Glutamatergic neuron (in vitro differentiated cells): Measurements from ENCODE around the gene TRAK1. TPM values are rescaled to one million over a fixed set of nuclear protein-coding genes. Genes with fewer than 3 reads are reported as not detected.

Experiments used
- DNase-seq: peaks from one replicate; pipeline ENCODE4 v3.0.0; 2022
- H3K27ac Mint-ChIP-seq: one replicate; pipeline ENCODE4 v1.8.0; 2020; ENCODE audit warnings: mild to moderate bottlenecking, mixed read lengths, inconsistent platforms; ENCODE audit not compliant: unreplicated experiment
- H3K27me3 Mint-ChIP-seq: one replicate; pipeline ENCODE4 v1.8.0; 2020; ENCODE audit warnings: mild to moderate bottlenecking, moderate library complexity, mixed read lengths, inconsistent platforms; ENCODE audit not compliant: unreplicated experiment
- H3K36me3 Mint-ChIP-seq: one replicate; pipeline ENCODE4 v1.8.0; 2020; ENCODE audit warnings: mild to moderate bottlenecking, mixed read lengths, inconsistent platforms; ENCODE audit not compliant: unreplicated experiment
- H3K4me1 Mint-ChIP-seq: one replicate; pipeline ENCODE4 v1.8.0; 2020; ENCODE audit warnings: mild to moderate bottlenecking, low read depth, mixed read lengths, inconsistent platforms; ENCODE audit not compliant: unreplicated experiment
- H3K4me3 Mint-ChIP-seq: one replicate; pipeline ENCODE4 v1.8.0; 2020; ENCODE audit warnings: mild to moderate bottlenecking, mixed read lengths, inconsistent platforms; ENCODE audit not compliant: unreplicated experiment
- H3K9me3 Mint-ChIP-seq: one replicate; pipeline ENCODE4 v1.8.0; 2020; ENCODE audit warnings: mild to moderate bottlenecking, moderate library complexity, mixed read lengths, inconsistent platforms; ENCODE audit not compliant: unreplicated experiment
- CTCF ChIP-seq: fragments of 200-600 bp; sonication (generic); IDR thresholded peaks from one replicate; pipeline ENCODE4 v1.5.0; 2021; ENCODE audit not compliant: partially characterized antibody, unreplicated experiment
- total RNA-seq: library from RNA; stranded (reverse); fragmentation: NEBNext Ultra II Directional; extraction: Animal tissue kit (Norgen Biotek cat#: 25700); gene quantifications from one replicate; pipeline ENCODE4 v1.2.1, GENCODE V29; 2021; ENCODE audit not compliant: unreplicated experiment

TRAK1 gene
- total RNA-seq, 1 donor from 2014 or later, result 308 TPM

- H3K36me3 Mint-ChIP-seq, result peaks cover 5% of the 10 kb centered on the region
- no peak overlapping the region for H3K4me3 Mint-ChIP-seq
- DNase-seq, result peak; percentile 41
- H3K27me3 Mint-ChIP-seq, result peaks cover 20% of the 10 kb centered on the region
- peak overlapping the region; percentile 30 for H3K27ac Mint-ChIP-seq
- no peak for TF ChIP-seq CTCF
- H3K9me3 Mint-ChIP-seq, result peaks cover 13% of the 10 kb centered on the region
- H3K4me1 Mint-ChIP-seq, result peaks cover 50% of the 10 kb centered on the region
Measured at GRCh38 chr3:42118762-42119361, 27.7 kb downstream of the TRAK1 start.

- H3K36me3 Mint-ChIP-seq, result peaks cover 5% of the 10 kb centered on the region
- H3K9me3 Mint-ChIP-seq, result peaks cover 16% of the 10 kb centered on the region
- no peak for TF ChIP-seq CTCF
- DNase-seq, result no peak
- peak overlapping the region; percentile 26 for H3K4me3 Mint-ChIP-seq
- H3K4me1 Mint-ChIP-seq, result peaks cover 52% of the 10 kb centered on the region
- H3K27me3 Mint-ChIP-seq, result peaks cover 22% of the 10 kb centered on the region
- peak overlapping the region; percentile 21 for H3K27ac Mint-ChIP-seq
Measured at GRCh38 chr3:42119561-42120355, 28.6 kb downstream of the TRAK1 start.

GRCh38 chr3:42120866-42121265 is 29.7 kb downstream of the TRAK1 start:
- peaks cover 20% of the 10 kb centered on the region for H3K27me3 Mint-ChIP-seq
- TF ChIP-seq CTCF, result no peak
- peak overlapping the region; percentile 41 for H3K27ac Mint-ChIP-seq
- no peak for DNase-seq
- H3K9me3 Mint-ChIP-seq, result peaks cover 18% of the 10 kb centered on the region
- H3K4me3 Mint-ChIP-seq, result no peak overlapping the region
- H3K36me3 Mint-ChIP-seq, result peaks cover 5% of the 10 kb centered on the region
- H3K4me1 Mint-ChIP-seq, result peaks cover 49% of the 10 kb centered on the region

GRCh38 chr3:42122261-42123011 is 31.3 kb downstream of the TRAK1 start:
- H3K4me1 Mint-ChIP-seq, result peaks cover 39% of the 10 kb centered on the region
- H3K27me3 Mint-ChIP-seq, result peaks cover 15% of the 10 kb centered on the region
- H3K36me3 Mint-ChIP-seq, result peaks cover 5% of the 10 kb centered on the region
- H3K4me3 Mint-ChIP-seq, result no peak overlapping the region
- no peak for DNase-seq
- no peak for TF ChIP-seq CTCF
- H3K9me3 Mint-ChIP-seq, result peaks cover 18% of the 10 kb centered on the region
- H3K27ac Mint-ChIP-seq, result peak overlapping the region; percentile 25
